ENCODE data around the gene CORIN. TPM values are rescaled to one million over a fixed set of nuclear protein-coding genes. Genes with fewer than 3 reads are reported as not detected.

Gene CORIN
- total RNA-seq, 1 donor from 2014 or later: 2.6 TPM

DNA sequence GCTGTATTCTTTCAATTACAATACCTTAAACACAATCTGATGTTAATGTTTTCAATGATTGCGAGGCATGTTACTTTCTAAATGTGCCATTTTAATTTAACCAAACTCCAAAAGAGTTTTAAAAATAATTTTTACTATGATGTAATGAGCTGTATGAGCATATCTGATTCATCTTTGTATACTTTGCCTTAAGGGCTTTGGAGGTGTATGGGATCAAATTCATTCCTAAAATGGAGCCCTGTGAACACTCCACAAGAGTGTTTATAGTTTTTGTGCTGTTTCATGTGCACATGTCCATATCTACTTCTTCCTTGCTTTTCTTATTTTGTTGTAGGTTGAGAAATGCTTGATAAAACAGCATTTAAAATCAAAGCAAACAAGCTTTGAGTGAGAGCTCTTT is 270.4 kb downstream of the CORIN start:
- H3K4me3 Mint-ChIP-seq (ENCODE audit: unreplicated experiment): no peak overlapping the region
- H3K27me3 Mint-ChIP-seq (ENCODE audit: unreplicated experiment): no peaks in the 10 kb centered on the region

GRCh38 chr4:47566969-47567368 is 270.9 kb downstream of the CORIN start:
- Mint-ChIP-seq H3K27ac (ENCODE audit: unreplicated experiment) (no peak overlapping the region), H3K36me3 (ENCODE audit: unreplicated experiment) (peaks cover 37% of the 10 kb centered on the region)
- TF ChIP-seq CTCF (IDR thresholded peaks at IDR 0.05): no peak

More for the DNA sequence above, 270.4 kb downstream of the CORIN start:
- Mint-ChIP-seq H3K27ac (ENCODE audit: unreplicated experiment) (no peak overlapping the region), H3K4me1 (ENCODE audit: unreplicated experiment) (peaks cover 28% of the 10 kb centered on the region), H3K9me3 (ENCODE audit: unreplicated experiment) (no peaks in the 10 kb centered on the region), H3K36me3 (ENCODE audit: unreplicated experiment) (peaks cover 37% of the 10 kb centered on the region)
- TF ChIP-seq CTCF (IDR thresholded peaks at IDR 0.05): no peak
- DNase-seq (ENCODE audit: extremely low spot score, unreplicated experiment): no peak

GRCh38 chr4:47566566-47566965 is 271.3 kb downstream of the CORIN start:
- no peak overlapping the region for H3K27ac Mint-ChIP-seq (ENCODE audit: unreplicated experiment)
- H3K9me3 Mint-ChIP-seq (ENCODE audit: unreplicated experiment): no peaks in the 10 kb centered on the region
- no peak overlapping the region for H3K4me3 Mint-ChIP-seq (ENCODE audit: unreplicated experiment)
- peaks cover 35% of the 10 kb centered on the region for H3K36me3 Mint-ChIP-seq (ENCODE audit: unreplicated experiment)
- H3K27me3 Mint-ChIP-seq (ENCODE audit: unreplicated experiment): no peaks in the 10 kb centered on the region
- no peak for DNase-seq (ENCODE audit: extremely low spot score, unreplicated experiment)
- TF ChIP-seq CTCF (IDR thresholded peaks at IDR 0.05): no peak
- H3K4me1 Mint-ChIP-seq (ENCODE audit: unreplicated experiment): peaks cover 28% of the 10 kb centered on the region

More at GRCh38 chr4:47566969-47567368, 270.9 kb downstream of the CORIN start:
- no peaks in the 10 kb centered on the region for H3K27me3 Mint-ChIP-seq (ENCODE audit: unreplicated experiment)
- no peak overlapping the region for H3K4me3 Mint-ChIP-seq (ENCODE audit: unreplicated experiment)
- no peaks in the 10 kb centered on the region for H3K9me3 Mint-ChIP-seq (ENCODE audit: unreplicated experiment)
- no peak for DNase-seq (ENCODE audit: extremely low spot score, unreplicated experiment)
- H3K4me1 Mint-ChIP-seq (ENCODE audit: unreplicated experiment): peaks cover 28% of the 10 kb centered on the region

GRCh38 chr4:47562297-47562696 is 275.6 kb downstream of the CORIN start:
- TF ChIP-seq CTCF (IDR thresholded peaks at IDR 0.05): no peak
- Mint-ChIP-seq H3K27me3 (ENCODE audit: unreplicated experiment) (no peaks in the 10 kb centered on the region), H3K36me3 (ENCODE audit: unreplicated experiment) (peaks cover 40% of the 10 kb centered on the region), H3K9me3 (ENCODE audit: unreplicated experiment) (no peaks in the 10 kb centered on the region), H3K4me1 (ENCODE audit: unreplicated experiment) (peaks cover 23% of the 10 kb centered on the region), H3K4me3 (ENCODE audit: unreplicated experiment) (no peak overlapping the region), H3K27ac (ENCODE audit: unreplicated experiment) (no peak overlapping the region)
- no peak for DNase-seq (ENCODE audit: extremely low spot score, unreplicated experiment)

- Mint-ChIP-seq H3K27ac (ENCODE audit: unreplicated experiment) (no peak overlapping the region), H3K4me3 (ENCODE audit: unreplicated experiment) (no peak overlapping the region), H3K27me3 (ENCODE audit: unreplicated experiment) (no peaks in the 10 kb centered on the region), H3K4me1 (ENCODE audit: unreplicated experiment) (peaks cover 18% of the 10 kb centered on the region), H3K9me3 (ENCODE audit: unreplicated experiment) (no peaks in the 10 kb centered on the region), H3K36me3 (ENCODE audit: unreplicated experiment) (peaks cover 38% of the 10 kb centered on the region)
- no peak for DNase-seq (ENCODE audit: extremely low spot score, unreplicated experiment)
- no peak for TF ChIP-seq CTCF (IDR thresholded peaks at IDR 0.05)
These were observed 276.5 kb downstream of the CORIN start for GRCh38 chr4:47561331-47561730.
